K562 (cell line): Measurements from ENCODE around the gene GPC2. TPM values are rescaled to one million over a fixed set of nuclear protein-coding genes. Genes with fewer than 3 reads are reported as not detected.

Experiments
- ATAC-seq: fragments of 200-7000 bp; cut with Tn5 transposase; 3 replicates; pipeline ENCODE4 v1.9.1; 2020; ENCODE audit warnings: moderate library complexity
- BruUV-seq: library from RNA; stranded (reverse); fragments of 400-500 nt; replicated peaks from 2 replicates; lab custom pipeline; 2021; lab: Mats Ljungman, UMichigan
- CTCF ChIA-PET: fragments of 300-600 bp; formaldehyde crosslinking; extraction: SDS; loops from one replicate; lab custom pipeline; 2021; ENCODE audit warnings: low intra/inter-chr PET ratio; lab: Yijun Ruan, JAX
- POLR2A ChIA-PET: fragments of 300-600, 350-650 bp; sonication (Branson Sonifier 250); formaldehyde crosslinking; extraction: SDS; loops from one replicate; lab custom pipeline; 2021; ENCODE audit warnings: antibody characterized with exemption, inconsistent platforms; lab: Yijun Ruan, JAX
- DNase-seq, 4 experiments: peaks; one replicate each; pipeline versions ENCODE4 v3.0.0 to v3.0.0-alpha.2; 2011 to 2018; ENCODE audit warnings: low spot score in 3 of 4, mixed read lengths in 3 of 4; ENCODE audit errors: extremely low read depth in 1 of 4
- FAIRE-seq: peaks from 2 replicates; lab custom pipeline; 2011; peaks lifted over from hg19 to GRCh38; lab: Jason Lieb, UNC
- H2AFZ ChIP-seq: 2 replicates; pipeline ENCODE4 v1.6.0; 2011; ENCODE audit warnings: low read depth, low read length, control low read depth, inconsistent platforms
- H3K27ac ChIP-seq: fragments of 200-600 bp; 3 replicates; pipeline ENCODE4 v1.8.0; 2011; ENCODE audit warnings: low read depth, mild to moderate bottlenecking, control low read depth, inconsistent platforms, low read length, moderate library complexity, mixed read lengths; ENCODE audit errors: extremely low read depth
- H3K27me3 ChIP-seq, 2 experiments: fragments of 300-600 bp in 1 of 2; 2 replicates in 1 of 2; 3 replicates in 1 of 2; pipeline versions ENCODE4 v1.6.0 to v1.8.0; 2011; ENCODE audit warnings: inconsistent platforms in 2 of 2, low read length in 2 of 2, mild to moderate bottlenecking in 1 of 2, mixed read lengths in 1 of 2, moderate library complexity in 1 of 2; ENCODE audit not compliant: control insufficient read depth in 2 of 2, insufficient read depth in 2 of 2
- H3K36me3 ChIP-seq: fragments of 300-600 bp; 3 replicates; pipeline ENCODE4 v1.8.0; 2011; ENCODE audit warnings: mild to moderate bottlenecking, low read length, inconsistent platforms; ENCODE audit not compliant: control insufficient read depth, insufficient read depth
- H3K4me1 ChIP-seq, 2 experiments: fragments of 200-600 bp in 1 of 2; replicated peaks in 1 of 2; 2 replicates in 1 of 2; 3 replicates in 1 of 2; pipeline versions ENCODE4 v1.5.1 to v1.8.0; 2011; ENCODE audit warnings: inconsistent platforms in 2 of 2, low read length in 2 of 2, mild to moderate bottlenecking in 1 of 2, mixed read lengths in 1 of 2, moderate library complexity in 1 of 2; ENCODE audit not compliant: control insufficient read depth in 2 of 2, insufficient read depth in 2 of 2
- H3K4me2 ChIP-seq: 2 replicates; pipeline ENCODE4 v1.6.1; 2011; ENCODE audit warnings: low read length, control low read depth, inconsistent platforms, mixed read lengths; ENCODE audit not compliant: insufficient read depth
- H3K4me3 ChIP-seq: fragments of 200-600 bp; sonication (generic), shearing (Covaris generic); 2 replicates; pipeline ENCODE4 v1.5.1; 2016; ENCODE audit warnings: control low read depth, inconsistent platforms
- H3K79me2 ChIP-seq: fragments of 200-600 bp; 3 replicates; pipeline ENCODE4 v1.8.0; 2011; ENCODE audit warnings: low read length, inconsistent platforms; ENCODE audit not compliant: control insufficient read depth, insufficient read depth
- H3K9ac ChIP-seq, 2 experiments: 2 replicates each; pipeline versions ENCODE4 v1.6.0 to v1.6.1; 2011; ENCODE audit warnings: low read depth in 2 of 2, low read length in 2 of 2, control low read depth in 1 of 2, inconsistent platforms in 1 of 2, mild to moderate bottlenecking in 1 of 2, mixed read lengths in 1 of 2; ENCODE audit not compliant: insufficient read depth in 1 of 2
- H3K9me1 ChIP-seq: one replicate; pipeline ENCODE4 v1.6.0; 2011; ENCODE audit warnings: inconsistent platforms, mild to moderate bottlenecking, low read length, moderate library complexity; ENCODE audit not compliant: control insufficient read depth, insufficient read depth
- H3K9me3 ChIP-seq: replicated peaks from 2 replicates; pipeline ENCODE4 v1.5.1; 2011; ENCODE audit warnings: low read depth, low read length, inconsistent platforms; ENCODE audit not compliant: control insufficient read depth, insufficient read depth
- H4K20me1 ChIP-seq: replicated peaks from 2 replicates; pipeline ENCODE4 v1.6.1; 2011; ENCODE audit warnings: low read length, inconsistent platforms, mixed read lengths; ENCODE audit not compliant: control insufficient read depth, insufficient read depth
- KDM1A ChIP-seq, 2 experiments: fragments of 450-650 bp; IDR thresholded peaks; 2 replicates each; pipeline ENCODE4 v1.6.1; 2016; ENCODE audit warnings: mild to moderate bottlenecking in 2 of 2
- POLR2G ChIP-seq: fragments of 200-400 bp; formaldehyde crosslinking; IDR thresholded peaks from 2 replicates; pipeline ENCODE4 v1.6.1; 2017; ENCODE audit warnings: low read depth, mild to moderate bottlenecking, antibody characterized with exemption, low read length, moderate library complexity
- XRCC3 ChIP-seq: fragments of 450-650 bp; IDR thresholded peaks from 2 replicates; pipeline ENCODE4 v1.6.1; 2017; ENCODE audit warnings: mild to moderate bottlenecking, moderate library complexity
- ZNF324 ChIP-seq: fragments of 250-450 bp; sonication (Bioruptor Pico); IDR thresholded peaks from 2 replicates; pipeline ENCODE4 v1.4.0; 2020; ENCODE audit warnings: mild to moderate bottlenecking
- WGBS: fragments of 100-300 bp; shearing (Covaris generic); methylation state at CpG from one replicate; pipeline ENCODE4 v1.1.6; 2016; ENCODE audit warnings: low coverage, mixed read lengths; ENCODE audit not compliant: insufficient coverage; ENCODE audit errors: missing lambda C conversion rate; 5-methylcytosine and 5-hydroxymethylcytosine counted together
- in situ Hi-C: fragments of 300-500 bp; cut with MboI; formaldehyde crosslinking; loops from 4 replicates; pipeline ENCODE4 v1.15.0; 2018; ENCODE audit warnings: inconsistent platforms, mixed read lengths
- intact Hi-C: fragments of 100-400 bp; cut with micrococcal nuclease; formaldehyde crosslinking; loops from 2 replicates; pipeline ENCODE4 v1.14.2; 2022
- polyA plus RNA-seq, 8 experiments: library from polyadenylated mRNA; depleted of rRNA in 4 of 8; stranded (reverse) in 5 of 8; unstranded in 3 of 8; fragments of >200 nt; fragmentation: Nextera tagmentation in 2 of 8; fragmentation: Illumina TruSeq in 1 of 8; extraction: Ambion mirVana in 2 of 8; extraction: Trizol in 1 of 8; gene quantifications; 2 replicates each; pipeline versions ENCODE4 v1.2.1 to v1.2.3, GENCODE V29; 2011 to 2014; ENCODE audit warnings: inconsistent platforms in 1 of 8, missing spikeins in 1 of 8
- total RNA-seq, 7 experiments: library from RNA; depleted of rRNA in 6 of 7; stranded (reverse); fragments of >200 nt in 6 of 7; fragmentation: Illumina TruSeq in 2 of 7; extraction: Trizol in 2 of 7; gene quantifications; 2 replicates each; pipeline versions ENCODE4 v1.2.1 to v1.2.3, GENCODE V29; 2011 to 2021; ENCODE audit warnings: low replicate concordance in 1 of 7
- TF ChIP-seq, protein P1 (sequence below): sonication (generic); formaldehyde crosslinking; IDR thresholded peaks from 2 replicates; pipeline ENCODE4 v1.9.0; 2022; ENCODE audit warnings: mild to moderate bottlenecking, missing genetic modification reagents

The GPC2 gene
- total and polyA plus RNA-seq, 9 of the 15 experiments (the other 6 are each of a cell fraction or from before 2014, with no cell fraction given), result 0.06 to 7.7 (median 1.4) TPM; not detected in 1

DNA sequence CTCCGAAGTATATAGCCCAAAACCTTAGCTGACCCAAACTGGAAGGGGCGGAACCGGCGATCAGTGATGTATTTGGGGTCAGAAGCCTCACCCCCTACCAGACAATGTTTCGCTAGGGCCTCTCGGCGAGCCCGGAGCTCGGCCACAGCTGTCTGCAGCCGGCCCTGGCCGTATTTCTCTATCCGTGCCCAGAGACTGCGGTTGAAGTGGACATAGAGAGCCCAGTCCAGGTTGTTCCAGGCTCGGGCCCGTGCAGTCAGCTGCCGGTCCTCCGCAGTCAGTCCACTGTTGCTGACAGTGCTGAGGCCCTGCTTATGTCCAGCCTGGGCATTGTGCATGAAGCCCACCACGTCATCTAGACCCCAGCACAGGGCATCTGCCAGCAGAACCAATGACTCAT lies 17.1 kb downstream of the GPC2 start:
- Histone ChIP-seq H3K36me3 (peaks cover 21% of the 10 kb centered on the region), H3K27ac (no peak overlapping the region), H3K9me3 (no peaks in the 10 kb centered on the region), H3K4me1 (peaks cover 36 to 59% of the 10 kb centered on the region in 2 experiments), H4K20me1 (peaks cover 10% of the 10 kb centered on the region), H3K4me3 (no peak overlapping the region), H3K79me2 (peaks cover 30% of the 10 kb centered on the region), H2AFZ (no peak overlapping the region), H3K9ac (peak overlapping the region in 1 of 2 experiments; percentile 76; a peak in 2 of 4 replicates), H3K4me2 (no peak overlapping the region), H3K9me1 (no peaks in the 10 kb centered on the region), H3K27me3 (no peaks in the 10 kb centered on the region)
- BruUV-seq, result no TSS peak
- intact Hi-C loops (no loop called here), in situ Hi-C loops (no loop called here)
- POLR2A ChIA-PET, result interaction anchor here (1.2 to 1.6 kb wide), 2 partner anchors 11 to 268 kb away, joined by 3 to 8 read pairs; partner anchors contain the start of genes LAMTOR4 and ZCWPW1
- FAIRE-seq (no peak), ATAC-seq (no peak), DNase-seq (no peak)
- WGBS, result 91% methylated on average over 18 of the region's 18 CpGs
- CTCF ChIA-PET, result no interaction called here
- TF ChIP-seq ZNF324 (CRISPR knock-in tag) (no peak), KDM1A (IDR thresholded peaks at IDR 0.05) (no peak), XRCC3 (no peak), POLR2G (peak; percentile 51; the same call in 1 of the 2 replicates)
- TF ChIP-seq, protein P1, sequence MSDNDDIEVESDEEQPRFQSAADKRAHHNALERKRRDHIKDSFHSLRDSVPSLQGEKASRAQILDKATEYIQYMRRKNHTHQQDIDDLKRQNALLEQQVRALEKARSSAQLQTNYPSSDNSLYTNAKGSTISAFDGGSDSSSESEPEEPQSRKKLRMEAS (CRISPR knock-in tag), result no peak
- TF ChIP-seq, all 486 proteins: peak for 1
